Naive B cell (primary cell): Measurements from ENCODE around the gene NDUFA5. TPM values are rescaled to one million over a fixed set of nuclear protein-coding genes. Genes with fewer than 3 reads are reported as not detected.
A peak's percentile ranks its signal among the peaks of the same experiment; 100 is the strongest.
"Not testable (repeated sequence)": the region's sequence is repeated elsewhere in the genome, so short reads cannot be mapped to it uniquely, and the experiment has no call there.

Experiments
- ATAC-seq, 2 donors: fragments of 150-1000 bp; cut with Tn5 transposase; 2 replicates each; pipeline ENCODE4 v1.10.0; 2021; ENCODE audit warnings: low read depth in 2 of 2, mild to moderate bottlenecking in 2 of 2, moderate library complexity in 2 of 2
- DNase-seq: peaks from one replicate; pipeline ENCODE4 v3.0.0; 2022
- H3K27ac Mint-ChIP-seq, 6 donors: one replicate each; pipeline ENCODE4 v1.8.0; 2020 to 2022; ENCODE audit warnings: mild to moderate bottlenecking in 6 of 6, mixed read lengths in 6 of 6, moderate library complexity in 5 of 6, inconsistent platforms in 2 of 6
- H3K27me3 Mint-ChIP-seq, 3 donors: one replicate each; pipeline ENCODE4 v1.8.0; 2021 to 2022; ENCODE audit warnings: mixed read lengths in 3 of 3, mild to moderate bottlenecking in 1 of 3
- H3K36me3 Mint-ChIP-seq, 2 donors: one replicate each; pipeline ENCODE4 v1.8.0; 2020 to 2022; ENCODE audit warnings: mixed read lengths in 2 of 2, inconsistent platforms in 1 of 2, mild to moderate bottlenecking in 1 of 2
- H3K4me1 Mint-ChIP-seq, 3 donors: one replicate each; pipeline ENCODE4 v1.8.0; 2020 to 2022; ENCODE audit warnings: mixed read lengths in 3 of 3, inconsistent platforms in 1 of 3, mild to moderate bottlenecking in 1 of 3, moderate library complexity in 1 of 3
- H3K4me3 Mint-ChIP-seq, 8 donors: one replicate each; pipeline ENCODE4 v1.8.0; 2020 to 2022; ENCODE audit warnings: mild to moderate bottlenecking in 8 of 8, mixed read lengths in 8 of 8, moderate library complexity in 8 of 8, inconsistent platforms in 2 of 8
- H3K9me3 Mint-ChIP-seq, 7 donors: one replicate each; pipeline ENCODE4 v1.8.0; 2020 to 2022; ENCODE audit warnings: mixed read lengths in 7 of 7, mild to moderate bottlenecking in 5 of 7, inconsistent platforms in 2 of 7, moderate library complexity in 1 of 7
- polyA plus RNA-seq, 6 donors: library from polyadenylated mRNA; unstranded; fragments of 300-500 nt; fragmentation: Illumina TruSeq; gene quantifications; one replicate each; pipeline ENCODE4 v1.2.3, GENCODE V29; 2021; ENCODE audit warnings: low read depth in 6 of 6

The NDUFA5 gene
- polyA plus RNA-seq, 6 donors from 2014 or later = 73.7 to 104 (median 84.3) TPM

- H3K9me3 Mint-ChIP-seq = no peaks in the 10 kb centered on the region
- no peak for DNase-seq
- no peak for ATAC-seq
- no peak overlapping the region for H3K4me3 Mint-ChIP-seq
- peaks cover 3 to 16% (median 13%) of the 10 kb centered on the region in 3 donors for H3K27me3 Mint-ChIP-seq
- no peak overlapping the region for H3K27ac Mint-ChIP-seq
- peaks cover 3 to 7% (median 5%) of the 10 kb centered on the region in 3 donors for H3K4me1 Mint-ChIP-seq
- H3K36me3 Mint-ChIP-seq = no peaks in the 10 kb centered on the region
These were observed 29.4 kb downstream of the NDUFA5 start for GRCh38 chr7:123528265-123528664.

DNA sequence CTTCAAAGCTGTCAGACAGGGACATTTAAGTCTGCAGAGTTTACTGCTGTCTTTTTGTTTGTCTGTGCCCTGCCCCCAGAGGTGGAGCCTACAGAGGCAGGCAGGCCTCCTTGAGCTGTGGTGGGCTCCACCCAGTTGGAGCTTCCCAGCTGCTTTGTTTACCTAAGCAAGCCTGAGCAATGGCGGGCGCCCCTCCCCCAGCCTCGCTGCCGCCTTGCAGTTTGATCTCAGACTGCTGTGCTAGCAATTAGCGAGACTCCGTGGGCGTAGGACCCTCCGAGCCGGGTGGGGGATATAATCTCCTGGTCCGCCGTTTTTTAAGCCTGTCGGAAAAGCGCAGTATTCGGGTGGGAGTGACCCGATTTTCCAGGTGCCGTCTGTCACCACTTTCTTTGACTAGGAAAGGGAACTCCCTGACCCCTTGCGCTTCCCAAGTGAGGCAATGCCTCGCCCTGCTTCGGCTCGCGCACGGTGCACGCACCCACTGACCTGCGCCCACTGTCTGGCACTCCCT, 29.8 kb downstream of the NDUFA5 start:
- not testable (repeated sequence) for ATAC-seq, H3K36me3 Mint-ChIP-seq, H3K4me1 Mint-ChIP-seq, H3K9me3 Mint-ChIP-seq, DNase-seq, H3K27ac Mint-ChIP-seq, H3K4me3 Mint-ChIP-seq
- H3K27me3 Mint-ChIP-seq = peaks cover 0 to 13% (median 10%) of the 10 kb centered on the region in 3 donors

GRCh38 chr7:123526533-123526932, 31.1 kb downstream of the NDUFA5 start:
- not testable (repeated sequence) for H3K27me3 Mint-ChIP-seq, H3K9me3 Mint-ChIP-seq, ATAC-seq

DNA sequence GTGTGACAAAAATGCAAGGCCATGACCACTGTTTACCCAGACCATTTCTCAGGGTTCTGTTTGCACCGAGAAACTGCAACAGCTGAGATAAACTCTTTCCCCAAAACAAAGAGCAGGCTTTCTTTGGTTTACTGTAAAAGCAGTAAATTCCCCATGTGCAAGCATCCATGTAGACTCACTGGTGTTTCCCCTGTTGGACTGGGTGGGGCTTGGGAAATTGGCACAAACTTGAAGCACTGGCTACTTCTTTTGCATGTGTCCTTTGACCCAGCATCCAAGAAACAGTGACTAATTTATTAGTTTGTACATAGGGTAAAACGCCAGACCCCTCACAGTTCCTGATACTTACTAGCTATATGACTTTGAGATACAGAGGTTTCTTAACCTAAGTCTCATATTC, 35.6 kb downstream of the NDUFA5 start:
- H3K27ac Mint-ChIP-seq = no peak overlapping the region
- ATAC-seq (no peak), DNase-seq (no peak)
- H3K4me1 Mint-ChIP-seq = no peaks in the 10 kb centered on the region
- no peak overlapping the region for H3K4me3 Mint-ChIP-seq
- peaks cover 0 to 4% (median 0%) of the 10 kb centered on the region in 7 donors for H3K9me3 Mint-ChIP-seq
- H3K27me3 Mint-ChIP-seq = peaks cover 0 to 10% (median 7%) of the 10 kb centered on the region in 3 donors
- H3K36me3 Mint-ChIP-seq = no peaks in the 10 kb centered on the region

More at GRCh38 chr7:123526533-123526932, 31.1 kb downstream of the NDUFA5 start:
- not testable (repeated sequence) for H3K36me3 Mint-ChIP-seq, H3K4me3 Mint-ChIP-seq, H3K27ac Mint-ChIP-seq, DNase-seq, H3K4me1 Mint-ChIP-seq

GRCh38 chr7:123505221-123505620, 52.4 kb downstream of the NDUFA5 start:
- Mint-ChIP-seq H3K27me3 (peaks cover 16 to 38% (median 27%) of the 10 kb centered on the region in 3 donors), H3K36me3 (peaks cover 7 to 23% of the 10 kb centered on the region in 2 donors), H3K4me3 (no peak overlapping the region), H3K27ac (no peak overlapping the region), H3K4me1 (no peaks in the 10 kb centered on the region), H3K9me3 (peaks cover 6 to 32% (median 17%) of the 10 kb centered on the region in 7 donors)
- no peak for DNase-seq
- ATAC-seq = no peak

DNA sequence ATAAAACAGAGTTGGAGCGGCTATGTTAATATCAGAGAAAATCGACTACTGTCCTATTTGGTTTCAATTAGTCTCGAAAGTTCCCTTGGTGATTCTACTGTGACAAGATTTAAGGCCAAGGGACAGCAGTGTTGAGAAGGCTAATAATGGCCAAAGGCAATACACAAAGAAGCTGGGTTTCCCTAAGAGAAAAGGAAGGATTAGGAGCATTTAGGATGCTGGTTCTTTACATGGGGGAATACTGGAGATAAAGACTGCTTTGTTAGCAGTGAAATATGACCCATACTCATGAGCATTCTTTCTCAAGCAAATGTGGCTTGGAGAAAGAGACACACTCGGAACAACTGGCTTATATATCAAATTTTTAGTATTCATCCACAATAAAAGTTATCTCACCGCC, 55.4 kb downstream of the NDUFA5 start:
- peaks cover 6 to 32% (median 16%) of the 10 kb centered on the region in 7 donors for H3K9me3 Mint-ChIP-seq
- no peaks in the 10 kb centered on the region for H3K4me1 Mint-ChIP-seq
- DNase-seq (no peak), ATAC-seq (no peak)
- no peak overlapping the region for H3K27ac Mint-ChIP-seq
- peaks cover 30 to 39% (median 30%) of the 10 kb centered on the region in 3 donors for H3K27me3 Mint-ChIP-seq
- no peak overlapping the region for H3K4me3 Mint-ChIP-seq
- peaks cover 7 to 23% of the 10 kb centered on the region in 2 donors for H3K36me3 Mint-ChIP-seq

GRCh38 chr7:123500878-123501489, 56.6 kb downstream of the NDUFA5 start:
- peaks cover 30 to 39% (median 38%) of the 10 kb centered on the region in 3 donors for H3K27me3 Mint-ChIP-seq
- H3K4me3 Mint-ChIP-seq = no peak overlapping the region
- DNase-seq (no peak), ATAC-seq (no peak)
- no peaks in the 10 kb centered on the region for H3K4me1 Mint-ChIP-seq
- peaks cover 3 to 18% of the 10 kb centered on the region in 2 donors for H3K36me3 Mint-ChIP-seq
- H3K9me3 Mint-ChIP-seq = peaks cover 3 to 23% (median 16%) of the 10 kb centered on the region in 7 donors
- no peak overlapping the region for H3K27ac Mint-ChIP-seq

DNA sequence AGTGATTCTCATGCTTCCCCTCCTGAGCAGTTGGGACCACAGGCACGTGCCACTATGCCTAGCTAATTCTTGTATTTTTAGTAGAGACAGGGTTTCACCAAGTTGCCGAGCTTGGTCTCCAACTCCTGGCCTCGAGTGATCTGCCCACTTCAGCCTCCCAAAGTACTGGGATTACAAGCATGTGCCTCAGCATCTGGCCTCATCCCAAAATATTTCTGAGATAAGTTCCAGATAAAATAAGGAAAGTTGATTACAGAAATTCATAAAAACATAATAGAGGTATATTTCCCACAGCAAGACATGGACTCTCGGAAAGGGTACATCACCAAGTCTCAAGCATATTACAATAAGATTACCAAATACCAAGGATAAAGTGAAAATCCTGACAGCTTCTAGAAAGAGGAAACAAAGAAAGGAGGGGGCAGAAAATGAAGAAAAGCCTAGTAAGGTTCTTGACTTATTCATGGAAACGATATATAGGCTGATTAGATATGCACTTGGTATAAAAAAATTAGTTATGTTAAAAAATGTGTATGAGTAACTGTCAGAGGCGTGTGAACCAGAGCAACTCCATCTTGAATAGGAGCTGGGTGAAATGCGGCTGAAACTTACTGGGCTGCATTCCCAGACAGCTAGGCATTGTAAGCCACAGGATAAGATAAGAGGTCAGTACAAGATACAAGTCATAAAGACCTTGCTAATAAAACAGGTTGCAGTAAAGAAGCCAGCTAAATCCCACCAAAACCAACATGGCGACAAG, 58.2 kb downstream of the NDUFA5 start:
- Mint-ChIP-seq H3K9me3 (peaks cover 0 to 9% (median 3%) of the 10 kb centered on the region in 7 donors), H3K27me3 (peaks cover 37 to 39% (median 38%) of the 10 kb centered on the region in 3 donors), H3K4me3 (peak overlapping the region in 1 of 8 donors; percentile 30), H3K36me3 (peaks cover 0 to 5% of the 10 kb centered on the region in 2 donors), H3K4me1 (no peaks in the 10 kb centered on the region), H3K27ac (peak overlapping the region in 1 of 6 donors; percentile 46)
- DNase-seq = no peak
- ATAC-seq = no peak

DNA sequence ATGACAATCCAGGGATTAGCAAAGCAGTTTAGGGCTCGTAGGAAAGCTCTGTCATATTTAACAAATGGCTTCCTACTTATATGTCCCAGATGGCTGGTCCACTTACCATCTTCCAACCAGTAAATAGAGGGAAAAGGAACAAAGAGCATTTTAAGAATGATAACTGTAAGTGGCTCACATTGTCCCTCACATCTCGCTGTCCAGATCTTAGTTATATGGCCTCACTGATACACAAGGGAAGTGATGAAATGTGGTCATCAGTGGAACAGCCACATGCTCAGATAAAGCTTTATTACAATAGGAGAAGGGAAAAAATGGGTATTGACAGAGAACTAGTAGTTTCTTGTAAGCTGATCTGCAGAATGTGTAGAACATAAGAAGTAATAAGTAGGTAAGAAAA, 59.0 kb downstream of the NDUFA5 start:
- Mint-ChIP-seq H3K27ac (no peak overlapping the region), H3K36me3 (no peaks in the 10 kb centered on the region), H3K27me3 (peaks cover 38 to 41% (median 39%) of the 10 kb centered on the region in 3 donors), H3K4me1 (no peaks in the 10 kb centered on the region), H3K4me3 (no peak overlapping the region), H3K9me3 (peaks cover 0 to 2% (median 0%) of the 10 kb centered on the region in 7 donors)
- ATAC-seq = no peak
- DNase-seq = no peak

DNA sequence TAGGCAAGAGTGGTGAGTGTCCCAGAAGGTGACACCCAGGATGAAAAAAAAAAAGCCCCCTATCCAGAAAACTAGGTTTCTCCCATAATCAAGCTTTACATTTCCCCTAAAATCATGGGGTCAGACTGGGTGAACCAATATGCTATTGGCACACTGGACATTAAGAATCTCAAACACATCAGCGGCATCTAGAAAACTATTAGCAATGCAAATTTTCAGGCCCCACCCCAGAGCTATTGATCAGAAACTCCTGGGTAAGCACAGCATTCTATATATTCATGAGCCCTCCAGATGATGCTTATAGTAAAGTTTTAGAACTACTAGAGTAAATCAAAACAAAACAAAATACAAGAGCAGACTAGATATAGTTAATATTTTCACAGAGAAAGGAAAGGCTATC, 59.6 kb downstream of the NDUFA5 start:
- H3K9me3 Mint-ChIP-seq = peaks cover 0 to 2% (median 0%) of the 10 kb centered on the region in 7 donors
- no peak for ATAC-seq
- no peak overlapping the region for H3K4me3 Mint-ChIP-seq
- peaks cover 38 to 41% (median 39%) of the 10 kb centered on the region in 3 donors for H3K27me3 Mint-ChIP-seq
- no peak overlapping the region for H3K27ac Mint-ChIP-seq
- H3K4me1 Mint-ChIP-seq = no peaks in the 10 kb centered on the region
- DNase-seq = no peak
- no peaks in the 10 kb centered on the region for H3K36me3 Mint-ChIP-seq

DNA sequence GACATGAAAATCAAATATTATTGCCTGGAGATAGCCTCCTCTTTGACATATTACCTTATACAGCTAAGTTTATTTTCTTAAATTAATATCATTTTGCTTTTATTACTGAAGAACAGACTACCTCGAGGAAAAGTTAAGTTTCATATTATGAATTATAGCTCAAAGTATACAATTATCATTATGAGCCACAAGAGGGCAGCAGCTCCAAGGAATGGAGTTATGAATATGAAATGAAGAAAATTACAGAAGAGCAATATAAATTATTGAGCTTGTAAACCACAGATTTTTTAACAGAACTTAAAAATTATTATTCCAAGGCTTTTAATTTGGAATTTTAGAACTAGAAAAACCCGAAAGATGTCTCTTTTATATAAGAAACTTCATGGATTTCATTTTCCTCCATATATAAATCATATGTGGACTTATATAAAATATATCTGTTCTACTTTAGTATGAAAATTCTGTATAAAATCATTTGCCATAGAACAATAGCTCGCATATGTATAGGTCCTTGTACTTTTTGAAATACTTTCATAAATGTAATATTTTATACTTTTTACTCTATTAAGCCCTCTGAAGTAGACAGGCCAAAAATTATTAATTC, 63.3 kb downstream of the NDUFA5 start:
- Mint-ChIP-seq H3K27ac (no peak overlapping the region), H3K27me3 (peaks cover 17 to 31% (median 23%) of the 10 kb centered on the region in 3 donors), H3K4me3 (no peak overlapping the region), H3K36me3 (no peaks in the 10 kb centered on the region), H3K4me1 (no peaks in the 10 kb centered on the region), H3K9me3 (peaks cover 0 to 5% (median 0%) of the 10 kb centered on the region in 7 donors)
- no peak for ATAC-seq
- peak; percentile 27 for DNase-seq

DNA sequence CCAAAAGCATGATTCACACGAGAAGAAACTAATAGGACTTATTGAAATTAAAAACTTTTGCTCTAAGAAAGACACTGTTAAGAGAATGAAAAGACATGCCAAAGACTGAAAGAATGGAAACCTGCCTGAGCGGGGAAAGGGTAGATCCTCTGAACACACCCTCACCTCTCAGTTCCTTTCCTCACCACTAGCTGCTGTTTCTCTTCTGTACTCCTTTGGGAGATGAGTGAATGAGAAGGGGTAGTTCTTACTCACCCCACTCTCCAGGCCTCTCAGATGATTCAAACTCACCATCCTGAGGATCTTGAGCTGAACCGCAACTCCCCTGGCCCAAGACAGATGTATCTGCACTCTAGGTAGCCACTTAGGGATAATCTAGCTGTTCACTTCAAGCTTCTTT, 65.1 kb downstream of the NDUFA5 start:
- no peaks in the 10 kb centered on the region for H3K36me3 Mint-ChIP-seq
- ATAC-seq (no peak), DNase-seq (no peak)
- no peak overlapping the region for H3K4me3 Mint-ChIP-seq
- peaks cover 1 to 24% (median 7%) of the 10 kb centered on the region in 3 donors for H3K27me3 Mint-ChIP-seq
- peak overlapping the region in 1 of 6 donors; percentile 88 for H3K27ac Mint-ChIP-seq
- H3K4me1 Mint-ChIP-seq = no peaks in the 10 kb centered on the region
- peaks cover 0 to 5% (median 2%) of the 10 kb centered on the region in 7 donors for H3K9me3 Mint-ChIP-seq
